WTC11 (cell line): ENCODE measurements around the gene CDK4.

Experiments used
- CREB1 ChIP-seq: sonication (generic); formaldehyde crosslinking; IDR thresholded peaks from 2 replicates; pipeline ENCODE4 v1.8.0; 2023; ENCODE audit warnings: mild to moderate bottlenecking, missing genetic modification reagents
- FOXJ3 ChIP-seq: sonication (generic); formaldehyde crosslinking; IDR thresholded peaks from 2 replicates; pipeline ENCODE4 v1.9.0; 2021; ENCODE audit warnings: missing genetic modification reagents, mild to moderate bottlenecking, borderline replicate concordance
- JUN ChIP-seq: sonication (generic); formaldehyde crosslinking; IDR thresholded peaks from 2 replicates; pipeline ENCODE4 v1.8.0; 2023; ENCODE audit warnings: mild to moderate bottlenecking, missing genetic modification reagents
- SMAD4 ChIP-seq: sonication (generic); formaldehyde crosslinking; IDR thresholded peaks from 2 replicates; pipeline ENCODE4 v1.8.0; 2022; ENCODE audit warnings: mild to moderate bottlenecking, missing genetic modification reagents
- TF ChIP-seq, protein P1 (sequence below): fragments of 200-600 bp; IDR thresholded peaks from 2 replicates; pipeline ENCODE4 v1.8.0; 2022; ENCODE audit warnings: antibody characterized with exemption
- TF ChIP-seq, protein P2 (sequence below): sonication (generic); formaldehyde crosslinking; IDR thresholded peaks from 2 replicates; pipeline ENCODE4 v1.8.1; 2022; ENCODE audit warnings: mild to moderate bottlenecking, moderate library complexity, missing genetic modification reagents
- TF ChIP-seq, protein P3 (sequence below): sonication (generic); formaldehyde crosslinking; IDR thresholded peaks from 2 replicates; pipeline ENCODE4 v1.8.1; 2023; ENCODE audit warnings: mild to moderate bottlenecking, missing genetic modification reagents, moderate library complexity

DNA sequence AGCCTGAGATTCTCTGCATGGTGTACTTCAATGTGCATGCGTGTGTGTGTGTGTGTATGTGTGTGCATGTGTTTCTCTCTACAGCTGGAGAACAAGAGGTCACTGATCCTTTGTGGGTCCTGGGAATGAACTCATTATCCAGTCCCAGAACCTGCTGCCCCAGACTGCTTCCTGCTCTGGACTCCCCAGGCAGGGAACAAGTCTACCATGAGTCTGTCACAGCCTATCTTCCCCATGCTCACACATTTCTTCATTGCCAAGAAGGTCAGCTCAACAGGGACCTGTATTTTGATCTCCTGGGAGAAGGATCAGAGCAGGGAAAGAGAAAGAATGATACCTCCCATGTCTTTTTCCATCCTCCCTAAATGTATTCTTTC is 10.7 kb downstream of the CDK4 start:
- TF ChIP-seq, protein P1, sequence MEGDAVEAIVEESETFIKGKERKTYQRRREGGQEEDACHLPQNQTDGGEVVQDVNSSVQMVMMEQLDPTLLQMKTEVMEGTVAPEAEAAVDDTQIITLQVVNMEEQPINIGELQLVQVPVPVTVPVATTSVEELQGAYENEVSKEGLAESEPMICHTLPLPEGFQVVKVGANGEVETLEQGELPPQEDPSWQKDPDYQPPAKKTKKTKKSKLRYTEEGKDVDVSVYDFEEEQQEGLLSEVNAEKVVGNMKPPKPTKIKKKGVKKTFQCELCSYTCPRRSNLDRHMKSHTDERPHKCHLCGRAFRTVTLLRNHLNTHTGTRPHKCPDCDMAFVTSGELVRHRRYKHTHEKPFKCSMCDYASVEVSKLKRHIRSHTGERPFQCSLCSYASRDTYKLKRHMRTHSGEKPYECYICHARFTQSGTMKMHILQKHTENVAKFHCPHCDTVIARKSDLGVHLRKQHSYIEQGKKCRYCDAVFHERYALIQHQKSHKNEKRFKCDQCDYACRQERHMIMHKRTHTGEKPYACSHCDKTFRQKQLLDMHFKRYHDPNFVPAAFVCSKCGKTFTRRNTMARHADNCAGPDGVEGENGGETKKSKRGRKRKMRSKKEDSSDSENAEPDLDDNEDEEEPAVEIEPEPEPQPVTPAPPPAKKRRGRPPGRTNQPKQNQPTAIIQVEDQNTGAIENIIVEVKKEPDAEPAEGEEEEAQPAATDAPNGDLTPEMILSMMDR, result no peak
- TF ChIP-seq, protein P2, sequence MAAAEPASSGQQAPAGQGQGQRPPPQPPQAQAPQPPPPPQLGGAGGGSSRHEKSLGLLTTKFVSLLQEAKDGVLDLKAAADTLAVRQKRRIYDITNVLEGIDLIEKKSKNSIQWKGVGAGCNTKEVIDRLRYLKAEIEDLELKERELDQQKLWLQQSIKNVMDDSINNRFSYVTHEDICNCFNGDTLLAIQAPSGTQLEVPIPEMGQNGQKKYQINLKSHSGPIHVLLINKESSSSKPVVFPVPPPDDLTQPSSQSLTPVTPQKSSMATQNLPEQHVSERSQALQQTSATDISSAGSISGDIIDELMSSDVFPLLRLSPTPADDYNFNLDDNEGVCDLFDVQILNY (CRISPR knock-in tag), result no peak
- TF ChIP-seq SMAD4 (CRISPR knock-in tag), result no peak
- no peak for TF ChIP-seq FOXJ3
- TF ChIP-seq, protein P3, sequence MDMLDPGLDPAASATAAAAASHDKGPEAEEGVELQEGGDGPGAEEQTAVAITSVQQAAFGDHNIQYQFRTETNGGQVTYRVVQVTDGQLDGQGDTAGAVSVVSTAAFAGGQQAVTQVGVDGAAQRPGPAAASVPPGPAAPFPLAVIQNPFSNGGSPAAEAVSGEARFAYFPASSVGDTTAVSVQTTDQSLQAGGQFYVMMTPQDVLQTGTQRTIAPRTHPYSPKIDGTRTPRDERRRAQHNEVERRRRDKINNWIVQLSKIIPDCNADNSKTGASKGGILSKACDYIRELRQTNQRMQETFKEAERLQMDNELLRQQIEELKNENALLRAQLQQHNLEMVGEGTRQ (CRISPR knock-in tag), result no peak
- no peak for TF ChIP-seq CREB1 (CRISPR knock-in tag)
- no peak for TF ChIP-seq JUN (CRISPR knock-in tag)
